Hepatocyte (in vitro differentiated cells): ENCODE measurements around the gene HNF4A. TPM values are rescaled to one million over a fixed set of nuclear protein-coding genes. Genes with fewer than 3 reads are reported as not detected.

ENCODE experiments used
- DNase-seq: peaks from one replicate; pipeline ENCODE4 v3.0.0-alpha.2; 2016; ENCODE audit warnings: low spot score
- H2AFZ ChIP-seq: fragments of 200-600 bp; sonication (generic); 2 replicates; pipeline ENCODE4 v1.6.0; 2016; ENCODE audit warnings: antibody characterized with exemption, mild to moderate bottlenecking
- H3K27ac ChIP-seq: fragments of 200-600 bp; sonication (generic); 2 replicates; pipeline ENCODE4 v1.5.1; 2016; ENCODE audit warnings: mild to moderate bottlenecking
- H3K27me3 ChIP-seq: fragments of 200-600 bp; sonication (generic); 2 replicates; pipeline ENCODE4 v1.6.1; 2016
- H3K36me3 ChIP-seq: fragments of 200-600 bp; sonication (generic); replicated peaks from 2 replicates; pipeline ENCODE4 v1.5.1; 2016; ENCODE audit warnings: low read depth; ENCODE audit not compliant: insufficient read depth
- H3K4me1 ChIP-seq: fragments of 200-600 bp; sonication (generic); 2 replicates; pipeline ENCODE4 v1.5.1; 2016; ENCODE audit warnings: mild to moderate bottlenecking, moderate library complexity; ENCODE audit not compliant: insufficient read depth
- H3K4me2 ChIP-seq: fragments of 200-600 bp; sonication (generic); 2 replicates; pipeline ENCODE4 v1.6.0; 2016
- H3K4me3 ChIP-seq: fragments of 200-600 bp; sonication (generic); 2 replicates; pipeline ENCODE4 v1.5.1; 2016; ENCODE audit warnings: mild to moderate bottlenecking
- H3K79me2 ChIP-seq: fragments of 200-600 bp; sonication (generic); 2 replicates; pipeline ENCODE4 v1.6.0; 2017; ENCODE audit warnings: mild to moderate bottlenecking
- H3K9me2 ChIP-seq: fragments of 200-600 bp; sonication (generic); replicated peaks from 2 replicates; pipeline ENCODE4 v1.6.0; 2017; ENCODE audit warnings: mild to moderate bottlenecking; ENCODE audit not compliant: insufficient read depth
- H3K9me3 ChIP-seq: fragments of 200-600 bp; sonication (generic); 2 replicates; pipeline ENCODE4 v1.5.1; 2016; ENCODE audit warnings: low read depth, mild to moderate bottlenecking
- H4K20me1 ChIP-seq: fragments of 200-600 bp; sonication (generic); 2 replicates; pipeline ENCODE4 v1.6.0; 2016; ENCODE audit warnings: mild to moderate bottlenecking; ENCODE audit not compliant: insufficient read depth, poor library complexity, severe bottlenecking
- EZH2 ChIP-seq: fragments of 200-600 bp; sonication (generic); IDR thresholded peaks from 2 replicates; pipeline ENCODE4 v1.6.1; 2016; ENCODE audit warnings: antibody characterized with exemption, mild to moderate bottlenecking, borderline replicate concordance
- EZH2phosphoT487 ChIP-seq: fragments of 200-600 bp; sonication (generic); IDR thresholded peaks from one replicate; pipeline ENCODE4 v1.6.1; 2018; ENCODE audit warnings: antibody characterized with exemption, mild to moderate bottlenecking, low read depth, moderate library complexity; ENCODE audit not compliant: unreplicated experiment, severe bottlenecking
- WGBS: methylation state at CpG from one replicate; pipeline ENCODE4 v1.1.6; 2016; ENCODE audit warnings: low lambda C conversion rate; ENCODE audit errors: missing lambda C conversion rate; 5-methylcytosine and 5-hydroxymethylcytosine counted together
- polyA plus RNA-seq: library from polyadenylated mRNA; unstranded; fragments of >200 nt; fragmentation: Nextera tagmentation; extraction: Ambion mirVana; gene quantifications from 2 replicates; pipeline ENCODE4 v1.2.1, GENCODE V29; 2016
- total RNA-seq: library from RNA; depleted of rRNA; stranded (reverse); fragments of >200 nt; gene quantifications from 2 replicates; pipeline ENCODE4 v1.2.3, GENCODE V29; 2014
- TF ChIP-seq, protein P1 (sequence below): fragments of 200-600 bp; sonication (generic); IDR thresholded peaks from 2 replicates; pipeline ENCODE4 v1.5.1; 2016; ENCODE audit warnings: antibody characterized with exemption, mild to moderate bottlenecking; ENCODE audit not compliant: poor library complexity

HNF4A gene
- total and polyA plus RNA-seq, 2 experiments from 2014 or later: 38.2 to 88.0 TPM

DNA sequence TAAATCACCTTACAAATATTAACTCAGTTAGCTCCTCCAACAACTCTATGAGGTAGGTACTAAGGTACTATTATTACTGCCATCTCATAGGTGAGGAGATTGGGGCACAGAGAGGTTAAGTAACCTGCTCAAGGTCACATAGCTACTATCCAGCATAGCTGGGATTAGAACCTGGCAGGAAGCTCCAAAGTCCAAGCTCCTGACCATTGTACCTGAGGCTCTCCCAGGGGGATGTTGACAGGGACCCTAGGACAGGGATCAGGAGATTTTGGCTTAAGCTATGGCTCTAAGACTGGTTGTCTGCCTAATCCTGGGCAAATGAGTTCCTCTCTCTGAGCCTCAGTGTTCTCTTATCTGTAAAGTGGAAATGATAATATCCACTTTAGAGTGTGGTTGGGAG, 59.3 kb downstream of the HNF4A start:
- Histone ChIP-seq H3K36me3 (no peaks in the 10 kb centered on the region), H2AFZ (no peak overlapping the region), H3K4me1 (peaks cover 34% of the 10 kb centered on the region), H3K27ac (peak overlapping the region; percentile 74), H4K20me1 (no peaks in the 10 kb centered on the region), H3K27me3 (no peaks in the 10 kb centered on the region), H3K9me2 (no peaks in the 10 kb centered on the region), H3K79me2 (peaks cover 4% of the 10 kb centered on the region), H3K9me3 (no peaks in the 10 kb centered on the region), H3K4me2 (no peak overlapping the region), H3K4me3 (no peak overlapping the region)
- TF ChIP-seq EZH2: no peak
- TF ChIP-seq, protein P1, sequence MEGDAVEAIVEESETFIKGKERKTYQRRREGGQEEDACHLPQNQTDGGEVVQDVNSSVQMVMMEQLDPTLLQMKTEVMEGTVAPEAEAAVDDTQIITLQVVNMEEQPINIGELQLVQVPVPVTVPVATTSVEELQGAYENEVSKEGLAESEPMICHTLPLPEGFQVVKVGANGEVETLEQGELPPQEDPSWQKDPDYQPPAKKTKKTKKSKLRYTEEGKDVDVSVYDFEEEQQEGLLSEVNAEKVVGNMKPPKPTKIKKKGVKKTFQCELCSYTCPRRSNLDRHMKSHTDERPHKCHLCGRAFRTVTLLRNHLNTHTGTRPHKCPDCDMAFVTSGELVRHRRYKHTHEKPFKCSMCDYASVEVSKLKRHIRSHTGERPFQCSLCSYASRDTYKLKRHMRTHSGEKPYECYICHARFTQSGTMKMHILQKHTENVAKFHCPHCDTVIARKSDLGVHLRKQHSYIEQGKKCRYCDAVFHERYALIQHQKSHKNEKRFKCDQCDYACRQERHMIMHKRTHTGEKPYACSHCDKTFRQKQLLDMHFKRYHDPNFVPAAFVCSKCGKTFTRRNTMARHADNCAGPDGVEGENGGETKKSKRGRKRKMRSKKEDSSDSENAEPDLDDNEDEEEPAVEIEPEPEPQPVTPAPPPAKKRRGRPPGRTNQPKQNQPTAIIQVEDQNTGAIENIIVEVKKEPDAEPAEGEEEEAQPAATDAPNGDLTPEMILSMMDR: no peak
- TF ChIP-seq EZH2phosphoT487: no peak
- no peak for DNase-seq

DNA sequence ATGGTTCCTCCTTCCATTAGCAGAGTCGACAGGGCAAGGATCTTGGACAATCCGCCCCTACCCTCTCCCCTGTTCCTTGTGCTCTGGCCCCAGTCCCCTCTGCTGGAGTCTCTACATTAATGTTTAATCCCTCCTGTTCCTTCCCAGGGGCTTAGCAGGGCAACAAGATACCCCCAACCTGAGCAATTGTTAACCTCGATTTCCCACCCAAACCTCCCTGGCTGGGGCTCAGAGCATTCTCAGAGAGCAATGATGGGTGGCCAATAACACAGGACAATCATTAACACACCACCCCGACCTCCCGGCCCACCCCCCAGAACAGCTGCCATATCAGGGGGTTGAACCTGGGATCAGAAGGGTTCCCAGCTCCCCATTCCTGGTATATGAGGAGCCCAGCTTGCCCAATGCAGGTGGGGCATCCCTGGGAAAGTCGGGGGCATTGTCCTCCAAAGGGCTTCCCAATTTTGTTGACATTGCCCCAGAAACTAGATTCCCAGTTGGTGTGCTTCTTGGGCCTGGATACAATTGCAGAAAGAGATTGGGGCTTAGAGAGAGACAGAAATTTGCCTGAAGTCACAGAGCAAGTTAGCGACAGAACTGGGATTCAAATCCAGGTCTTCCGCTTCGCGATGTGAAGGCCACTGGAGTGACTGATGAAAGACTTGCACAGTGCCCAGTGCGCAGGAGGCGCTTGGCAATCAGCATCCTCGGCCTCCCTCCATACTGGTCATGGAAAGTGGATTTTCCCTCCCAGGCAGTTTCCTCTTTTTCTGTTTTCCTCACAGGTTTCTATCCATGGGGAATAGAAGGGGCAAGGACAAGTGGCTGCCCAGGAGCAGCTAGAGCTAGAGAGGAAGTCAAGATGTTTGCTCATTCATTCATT, 60.6 kb downstream of the HNF4A start:
- Histone ChIP-seq H3K9me2 (no peaks in the 10 kb centered on the region), H3K27ac (peak overlapping the region; percentile 74), H3K79me2 (peaks cover 4% of the 10 kb centered on the region), H4K20me1 (no peaks in the 10 kb centered on the region), H3K4me2 (no peak overlapping the region), H2AFZ (no peak overlapping the region), H3K36me3 (no peaks in the 10 kb centered on the region), H3K4me1 (peaks cover 21% of the 10 kb centered on the region), H3K4me3 (no peak overlapping the region), H3K9me3 (no peaks in the 10 kb centered on the region), H3K27me3 (no peaks in the 10 kb centered on the region)
- TF ChIP-seq EZH2phosphoT487 (no peak), EZH2 (no peak)
- TF ChIP-seq, protein P1: no peak
- no peak for DNase-seq
- 85% methylated on average over 13 of the region's 13 CpGs for WGBS

DNA sequence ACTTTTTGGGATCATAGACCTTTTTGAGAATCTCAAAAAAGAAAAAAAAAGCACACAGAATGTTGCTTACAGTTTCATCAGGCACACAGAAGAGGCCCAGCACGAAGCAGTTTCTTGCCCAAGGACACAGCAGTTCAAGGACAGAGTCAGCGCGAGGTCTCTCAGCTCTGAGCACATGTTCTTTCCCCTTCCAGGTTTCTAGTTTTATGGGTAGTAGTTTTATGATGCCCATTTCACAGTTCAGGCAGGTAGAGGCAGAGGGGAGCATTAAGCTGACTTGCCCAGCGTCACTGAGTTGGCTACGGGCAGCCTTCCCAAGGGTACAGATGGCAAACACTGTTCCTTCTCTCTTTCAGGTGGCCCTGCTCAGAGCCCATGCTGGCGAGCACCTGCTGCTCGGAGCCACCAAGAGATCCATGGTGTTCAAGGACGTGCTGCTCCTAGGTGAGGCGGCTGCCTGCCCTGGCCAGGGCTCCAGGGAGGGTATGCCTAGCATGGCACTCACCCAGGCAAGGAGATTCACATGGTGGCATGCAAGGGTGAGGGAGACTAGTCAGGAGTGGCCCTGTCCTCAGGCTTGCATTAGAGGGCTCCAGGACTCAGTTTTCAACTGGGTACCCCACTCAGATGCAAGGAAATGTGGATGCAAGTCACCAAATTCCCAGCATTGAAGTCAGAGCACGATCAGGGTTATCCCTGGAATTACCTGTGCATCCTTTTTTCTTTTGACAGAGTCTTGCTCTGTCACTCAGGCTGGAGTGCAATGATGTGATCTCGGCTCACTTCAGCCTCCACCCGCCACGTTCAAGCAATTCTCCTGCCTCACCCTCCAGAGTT, 62.8 kb downstream of the HNF4A start:
- Histone ChIP-seq H3K4me1 (peaks cover 6% of the 10 kb centered on the region), H3K9me3 (no peaks in the 10 kb centered on the region), H4K20me1 (no peaks in the 10 kb centered on the region), H3K79me2 (no peaks in the 10 kb centered on the region), H3K9me2 (no peaks in the 10 kb centered on the region), H3K4me3 (no peak overlapping the region), H3K36me3 (no peaks in the 10 kb centered on the region), H2AFZ (no peak overlapping the region), H3K27ac (peak overlapping the region; percentile 52), H3K4me2 (no peak overlapping the region), H3K27me3 (no peaks in the 10 kb centered on the region)
- WGBS: 85% methylated on average over 13 of the region's 13 CpGs
- no peak for DNase-seq
- TF ChIP-seq, protein P1: no peak
- TF ChIP-seq EZH2 (no peak), EZH2phosphoT487 (no peak)
